DND-41 (cell line): ENCODE data around the gene UBE2L6.

Experiments
- ATAC-seq: fragments of 200-7000 bp; cut with Tn5 transposase; 3 replicates; pipeline ENCODE4 v1.9.1; 2021; ENCODE audit warnings: low read depth; ENCODE audit not compliant: insufficient read depth
- DNase-seq: peaks from one replicate; pipeline ENCODE4 v3.0.0-alpha.2; 2020
- H2AFZ ChIP-seq: 2 replicates; pipeline ENCODE4 v1.6.0; 2012; ENCODE audit warnings: low read depth, low read length
- H3K27ac ChIP-seq: 2 replicates; pipeline ENCODE4 v1.5.1; 2012; ENCODE audit warnings: low read length, inconsistent platforms
- H3K27me3 ChIP-seq: fragments of 200-600 bp; sonication (generic); 2 replicates; pipeline ENCODE4 v1.6.0; 2012; ENCODE audit warnings: low read length, mild to moderate bottlenecking, inconsistent platforms; ENCODE audit not compliant: insufficient read depth, poor library complexity
- H3K36me3 ChIP-seq: 2 replicates; pipeline ENCODE4 v1.5.1; 2012; ENCODE audit warnings: low read length, inconsistent platforms; ENCODE audit not compliant: insufficient read depth
- H3K4me1 ChIP-seq: 2 replicates; pipeline ENCODE4 v1.5.1; 2012; ENCODE audit warnings: mild to moderate bottlenecking, low read length; ENCODE audit not compliant: insufficient read depth
- H3K4me2 ChIP-seq: 2 replicates; pipeline ENCODE4 v1.6.0; 2012; ENCODE audit warnings: mild to moderate bottlenecking, moderate library complexity, low read length, inconsistent platforms; ENCODE audit not compliant: insufficient read depth
- H3K4me3 ChIP-seq, 2 experiments: fragments of 200-600 bp in 1 of 2; shearing (Covaris generic) in 1 of 2; 2 replicates each; pipeline ENCODE4 v1.5.1; 2012 to 2016; ENCODE audit warnings: inconsistent platforms in 2 of 2, low read length in 2 of 2, mild to moderate bottlenecking in 2 of 2, low read depth in 1 of 2, moderate library complexity in 1 of 2
- H3K79me2 ChIP-seq: 2 replicates; pipeline ENCODE4 v1.6.0; 2012; ENCODE audit warnings: low read length, inconsistent platforms; ENCODE audit not compliant: insufficient read depth
- H3K9ac ChIP-seq: 2 replicates; pipeline ENCODE4 v1.6.0; 2012; ENCODE audit warnings: low read depth, mild to moderate bottlenecking, inconsistent platforms, low read length, moderate library complexity
- H3K9me3 ChIP-seq: 2 replicates; pipeline ENCODE4 v1.5.1; 2012; ENCODE audit warnings: low read length, moderate library complexity, mild to moderate bottlenecking, inconsistent platforms; ENCODE audit not compliant: insufficient read depth, severe bottlenecking
- H4K20me1 ChIP-seq: 2 replicates; pipeline ENCODE4 v1.6.0; 2012; ENCODE audit warnings: low read length; ENCODE audit not compliant: insufficient read depth
- EZH2 ChIP-seq: IDR thresholded peaks from 3 replicates; pipeline ENCODE4 v1.6.1; 2012; ENCODE audit warnings: borderline replicate concordance, low read depth, mild to moderate bottlenecking, moderate library complexity, low read length, inconsistent platforms; ENCODE audit not compliant: severe bottlenecking
- TF ChIP-seq, protein P1 (sequence below): IDR thresholded peaks from 2 replicates; pipeline ENCODE4 v1.5.1; 2012; ENCODE audit warnings: borderline replicate concordance, low read length, moderate library complexity, mild to moderate bottlenecking; ENCODE audit not compliant: poor library complexity, severe bottlenecking; ENCODE audit errors: extremely low read depth

Gene UBE2L6

DNA sequence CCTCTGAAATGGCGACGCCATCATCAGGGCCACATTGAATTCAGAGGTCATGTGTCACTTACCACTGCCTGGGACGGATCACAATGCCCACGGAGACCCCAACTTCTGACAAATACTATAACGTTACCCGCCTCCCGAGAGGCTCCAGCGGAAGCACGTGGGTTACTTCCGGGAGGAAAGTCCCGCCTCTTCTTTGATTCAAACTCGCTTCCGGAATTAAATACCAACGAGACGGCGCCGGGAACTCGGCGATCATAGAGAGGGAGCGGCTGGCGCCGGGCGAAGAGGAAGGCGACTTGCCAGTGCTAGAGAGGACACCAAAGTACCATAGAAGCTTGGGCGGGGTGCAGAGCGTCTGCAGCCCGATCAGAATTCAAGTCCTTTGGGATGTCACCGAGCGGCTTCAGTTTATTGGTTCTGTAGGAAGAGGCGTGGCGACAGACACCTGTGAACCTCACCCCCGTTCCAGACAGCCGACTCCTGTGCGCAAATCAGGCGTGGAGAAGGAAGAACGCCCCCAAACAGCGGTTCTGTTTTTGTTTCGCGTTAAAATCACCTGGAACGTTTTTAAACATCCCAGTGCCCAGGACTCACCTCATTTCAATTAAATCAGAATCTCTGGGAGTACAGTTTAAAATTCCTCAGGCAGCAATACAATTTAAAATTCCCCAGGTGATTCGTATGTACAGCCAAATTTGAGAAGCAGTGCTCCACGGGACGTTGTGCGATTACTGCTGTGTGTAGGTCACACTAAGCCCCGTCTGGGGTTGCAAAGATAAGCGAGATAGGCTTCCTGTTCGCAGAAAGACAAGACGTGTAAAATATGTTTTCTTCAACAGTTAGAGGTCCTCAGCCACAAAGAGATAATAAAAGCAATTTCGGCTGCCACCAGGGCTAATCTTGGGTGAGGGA is 36.6 kb downstream of the UBE2L6 start, which contains the start of gene TIMM10:
TIMM10 (minus strand) TSS at position 159 of the 912 bp plus-strand sequence. CDS start 565 bp downstream, outside the sequence.
- H3K27ac ChIP-seq: peak within 1 kb of the TSS; percentile 81
- ATAC-seq: peak; percentile 97
- peak within 1 kb of the TSS; percentile 85 for H2AFZ ChIP-seq
- DNase-seq: peak; percentile 97
- H3K27me3 ChIP-seq: no peaks in the 10 kb centered on the region
- peak within 1 kb of the TSS; percentile 72 for H3K9ac ChIP-seq
- H3K9me3 ChIP-seq: no peaks in the 10 kb centered on the region
- H3K4me2 ChIP-seq: peak within 1 kb of the TSS; percentile 78
- H3K4me3 ChIP-seq: peak within 1 kb of the TSS; percentile 43 to 80; a peak in 3 of 4 replicates
- H4K20me1 ChIP-seq: peaks cover 4% of the 10 kb centered on the region; the same call in 1 of the 2 replicates
- peaks cover 42% of the 10 kb centered on the region for H3K4me1 ChIP-seq
- H3K36me3 ChIP-seq: peaks cover 26% of the 10 kb centered on the region
- peaks cover 21% of the 10 kb centered on the region for H3K79me2 ChIP-seq
- TF ChIP-seq, protein P1, sequence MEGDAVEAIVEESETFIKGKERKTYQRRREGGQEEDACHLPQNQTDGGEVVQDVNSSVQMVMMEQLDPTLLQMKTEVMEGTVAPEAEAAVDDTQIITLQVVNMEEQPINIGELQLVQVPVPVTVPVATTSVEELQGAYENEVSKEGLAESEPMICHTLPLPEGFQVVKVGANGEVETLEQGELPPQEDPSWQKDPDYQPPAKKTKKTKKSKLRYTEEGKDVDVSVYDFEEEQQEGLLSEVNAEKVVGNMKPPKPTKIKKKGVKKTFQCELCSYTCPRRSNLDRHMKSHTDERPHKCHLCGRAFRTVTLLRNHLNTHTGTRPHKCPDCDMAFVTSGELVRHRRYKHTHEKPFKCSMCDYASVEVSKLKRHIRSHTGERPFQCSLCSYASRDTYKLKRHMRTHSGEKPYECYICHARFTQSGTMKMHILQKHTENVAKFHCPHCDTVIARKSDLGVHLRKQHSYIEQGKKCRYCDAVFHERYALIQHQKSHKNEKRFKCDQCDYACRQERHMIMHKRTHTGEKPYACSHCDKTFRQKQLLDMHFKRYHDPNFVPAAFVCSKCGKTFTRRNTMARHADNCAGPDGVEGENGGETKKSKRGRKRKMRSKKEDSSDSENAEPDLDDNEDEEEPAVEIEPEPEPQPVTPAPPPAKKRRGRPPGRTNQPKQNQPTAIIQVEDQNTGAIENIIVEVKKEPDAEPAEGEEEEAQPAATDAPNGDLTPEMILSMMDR: no peak
- no peak for TF ChIP-seq EZH2

DNA sequence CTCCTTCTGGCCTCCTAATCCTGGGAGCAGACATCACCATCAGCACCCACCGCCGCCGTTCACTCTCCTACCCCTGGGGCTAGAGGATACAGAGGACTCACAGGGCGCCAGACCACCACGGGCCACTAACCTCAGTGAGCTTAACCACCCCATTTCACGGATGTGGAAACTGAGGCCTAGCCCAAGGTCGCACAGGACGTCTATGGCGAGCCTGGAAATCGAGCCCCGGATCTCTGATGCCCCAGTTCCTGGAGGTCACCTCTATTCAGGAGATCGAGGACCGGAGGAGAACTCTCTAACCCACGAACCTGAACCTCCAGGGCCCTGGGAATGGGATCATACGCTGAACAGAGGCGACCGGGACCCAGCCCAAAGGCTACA is 37.3 kb downstream of the UBE2L6 start:
- ATAC-seq: no peak
- no peak for TF ChIP-seq EZH2
- TF ChIP-seq, protein P1: no peak

DNA sequence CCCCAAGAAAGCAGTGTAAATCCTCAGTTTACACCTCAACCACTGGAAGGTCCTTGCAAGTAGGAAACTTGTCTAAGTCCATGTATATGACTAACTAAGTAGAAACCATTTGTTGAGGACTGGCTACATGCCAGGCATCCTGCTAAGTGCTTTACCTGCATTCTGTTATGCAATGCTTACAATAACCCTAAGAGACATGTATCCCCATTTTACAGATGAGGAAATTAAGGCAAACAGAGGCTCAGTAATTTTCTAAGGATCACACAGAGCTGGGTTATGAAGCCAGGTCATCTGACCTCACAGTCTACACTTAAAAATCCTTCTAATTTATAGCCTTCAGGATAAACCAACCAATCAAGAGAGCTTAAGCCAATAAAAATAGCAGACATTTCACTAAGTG is 38.5 kb downstream of the UBE2L6 start:
- DNase-seq (no peak), ATAC-seq (no peak)
- H3K9me3 ChIP-seq: no peaks in the 10 kb centered on the region
- H3K4me1 ChIP-seq: peaks cover 42% of the 10 kb centered on the region
- TF ChIP-seq, protein P1: no peak
- no peak for TF ChIP-seq EZH2
- H3K9ac ChIP-seq: peak overlapping the region; percentile 72; the same call in 1 of the 2 replicates
- peaks cover 21% of the 10 kb centered on the region for H3K79me2 ChIP-seq
- peak overlapping the region; percentile 78 for H3K4me2 ChIP-seq
- no peak overlapping the region for H2AFZ ChIP-seq
- H3K27me3 ChIP-seq: no peaks in the 10 kb centered on the region
- peak overlapping the region in 1 of 2 experiments; percentile 80; a peak in 1 of 4 replicates for H3K4me3 ChIP-seq
- H3K36me3 ChIP-seq: peaks cover 29% of the 10 kb centered on the region
- H3K27ac ChIP-seq: no peak overlapping the region
- H4K20me1 ChIP-seq: peaks cover 4% of the 10 kb centered on the region; the same call in 1 of the 2 replicates

More for the DNA sequence above, 37.3 kb downstream of the UBE2L6 start:
- Histone ChIP-seq H3K4me2 (peak overlapping the region; percentile 78), H3K9me3 (no peaks in the 10 kb centered on the region), H3K4me1 (peaks cover 42% of the 10 kb centered on the region), H2AFZ (peak overlapping the region; percentile 75), H3K4me3 (peak overlapping the region; percentile 43 to 80; a peak in 3 of 4 replicates), H3K36me3 (peaks cover 28% of the 10 kb centered on the region), H3K27ac (peak overlapping the region; percentile 71), H3K9ac (peak overlapping the region; percentile 72), H4K20me1 (peaks cover 4% of the 10 kb centered on the region; the same call in 1 of the 2 replicates), H3K27me3 (no peaks in the 10 kb centered on the region), H3K79me2 (peaks cover 21% of the 10 kb centered on the region)
- DNase-seq: no peak
